Measurements from ENCODE around the gene RFX6.

RFX6 gene

DNA sequence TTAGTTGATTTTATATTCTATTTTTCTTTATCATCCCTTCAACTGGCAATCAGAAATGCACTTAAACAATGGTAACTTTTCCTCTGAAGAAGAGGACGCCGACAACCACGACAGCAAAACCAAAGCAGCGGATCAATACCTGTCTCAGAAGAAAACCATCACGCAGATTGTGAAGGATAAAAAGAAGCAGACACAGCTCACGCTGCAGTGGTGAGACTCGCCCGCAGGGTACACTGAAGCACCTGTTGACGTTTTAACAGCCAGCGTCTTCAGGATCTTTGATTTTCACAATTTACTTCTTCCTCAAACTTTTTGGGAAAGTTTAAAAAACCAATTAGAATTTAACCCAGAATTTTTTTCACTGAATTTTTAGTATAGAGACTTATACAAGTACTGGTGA lies 701 bp downstream of the RFX6 start (continued):
- TF ChIP-seq, protein P1, sequence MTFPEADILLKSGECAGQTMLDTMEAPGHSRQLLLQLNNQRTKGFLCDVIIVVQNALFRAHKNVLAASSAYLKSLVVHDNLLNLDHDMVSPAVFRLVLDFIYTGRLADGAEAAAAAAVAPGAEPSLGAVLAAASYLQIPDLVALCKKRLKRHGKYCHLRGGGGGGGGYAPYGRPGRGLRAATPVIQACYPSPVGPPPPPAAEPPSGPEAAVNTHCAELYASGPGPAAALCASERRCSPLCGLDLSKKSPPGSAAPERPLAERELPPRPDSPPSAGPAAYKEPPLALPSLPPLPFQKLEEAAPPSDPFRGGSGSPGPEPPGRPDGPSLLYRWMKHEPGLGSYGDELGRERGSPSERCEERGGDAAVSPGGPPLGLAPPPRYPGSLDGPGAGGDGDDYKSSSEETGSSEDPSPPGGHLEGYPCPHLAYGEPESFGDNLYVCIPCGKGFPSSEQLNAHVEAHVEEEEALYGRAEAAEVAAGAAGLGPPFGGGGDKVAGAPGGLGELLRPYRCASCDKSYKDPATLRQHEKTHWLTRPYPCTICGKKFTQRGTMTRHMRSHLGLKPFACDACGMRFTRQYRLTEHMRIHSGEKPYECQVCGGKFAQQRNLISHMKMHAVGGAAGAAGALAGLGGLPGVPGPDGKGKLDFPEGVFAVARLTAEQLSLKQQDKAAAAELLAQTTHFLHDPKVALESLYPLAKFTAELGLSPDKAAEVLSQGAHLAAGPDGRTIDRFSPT (tag by site-specific recombination; IDR thresholded peaks at IDR 0.05) = no peak
- TF ChIP-seq GLIS1 (tag by site-specific recombination; IDR thresholded peaks at IDR 0.05) (no peak), ZNF623 (tag by site-specific recombination; IDR thresholded peaks at IDR 0.05) (no peak), KLF8 (tag by site-specific recombination; IDR thresholded peaks at IDR 0.05) (no peak), KLF10 (tag by site-specific recombination; IDR thresholded peaks at IDR 0.05) (no peak), ZBTB1 (tag by site-specific recombination; IDR thresholded peaks at IDR 0.05) (no peak), ZNF600 (tag by site-specific recombination; IDR thresholded peaks at IDR 0.05) (no peak), ZNF768 (tag by site-specific recombination; IDR thresholded peaks at IDR 0.05) (no peak), SCRT1 (tag by site-specific recombination; IDR thresholded peaks at IDR 0.05; ENCODE audit: borderline replicate concordance) (peak; percentile 61), SCRT2 (tag by site-specific recombination; IDR thresholded peaks at IDR 0.05) (peak; percentile 96), ZEB2 (tag by site-specific recombination; IDR thresholded peaks at IDR 0.05) (no peak)
- TF ChIP-seq, protein P2, sequence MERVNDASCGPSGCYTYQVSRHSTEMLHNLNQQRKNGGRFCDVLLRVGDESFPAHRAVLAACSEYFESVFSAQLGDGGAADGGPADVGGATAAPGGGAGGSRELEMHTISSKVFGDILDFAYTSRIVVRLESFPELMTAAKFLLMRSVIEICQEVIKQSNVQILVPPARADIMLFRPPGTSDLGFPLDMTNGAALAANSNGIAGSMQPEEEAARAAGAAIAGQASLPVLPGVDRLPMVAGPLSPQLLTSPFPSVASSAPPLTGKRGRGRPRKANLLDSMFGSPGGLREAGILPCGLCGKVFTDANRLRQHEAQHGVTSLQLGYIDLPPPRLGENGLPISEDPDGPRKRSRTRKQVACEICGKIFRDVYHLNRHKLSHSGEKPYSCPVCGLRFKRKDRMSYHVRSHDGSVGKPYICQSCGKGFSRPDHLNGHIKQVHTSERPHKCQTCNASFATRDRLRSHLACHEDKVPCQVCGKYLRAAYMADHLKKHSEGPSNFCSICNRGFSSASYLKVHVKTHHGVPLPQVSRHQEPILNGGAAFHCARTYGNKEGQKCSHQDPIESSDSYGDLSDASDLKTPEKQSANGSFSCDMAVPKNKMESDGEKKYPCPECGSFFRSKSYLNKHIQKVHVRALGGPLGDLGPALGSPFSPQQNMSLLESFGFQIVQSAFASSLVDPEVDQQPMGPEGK (tag by site-specific recombination; IDR thresholded peaks at IDR 0.05) = no peak
- TF ChIP-seq, protein P3, sequence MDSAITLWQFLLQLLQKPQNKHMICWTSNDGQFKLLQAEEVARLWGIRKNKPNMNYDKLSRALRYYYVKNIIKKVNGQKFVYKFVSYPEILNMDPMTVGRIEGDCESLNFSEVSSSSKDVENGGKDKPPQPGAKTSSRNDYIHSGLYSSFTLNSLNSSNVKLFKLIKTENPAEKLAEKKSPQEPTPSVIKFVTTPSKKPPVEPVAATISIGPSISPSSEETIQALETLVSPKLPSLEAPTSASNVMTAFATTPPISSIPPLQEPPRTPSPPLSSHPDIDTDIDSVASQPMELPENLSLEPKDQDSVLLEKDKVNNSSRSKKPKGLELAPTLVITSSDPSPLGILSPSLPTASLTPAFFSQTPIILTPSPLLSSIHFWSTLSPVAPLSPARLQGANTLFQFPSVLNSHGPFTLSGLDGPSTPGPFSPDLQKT (IDR thresholded peaks at IDR 0.05; ENCODE audit: borderline replicate concordance, low read depth, low read length) = no peak

DNA sequence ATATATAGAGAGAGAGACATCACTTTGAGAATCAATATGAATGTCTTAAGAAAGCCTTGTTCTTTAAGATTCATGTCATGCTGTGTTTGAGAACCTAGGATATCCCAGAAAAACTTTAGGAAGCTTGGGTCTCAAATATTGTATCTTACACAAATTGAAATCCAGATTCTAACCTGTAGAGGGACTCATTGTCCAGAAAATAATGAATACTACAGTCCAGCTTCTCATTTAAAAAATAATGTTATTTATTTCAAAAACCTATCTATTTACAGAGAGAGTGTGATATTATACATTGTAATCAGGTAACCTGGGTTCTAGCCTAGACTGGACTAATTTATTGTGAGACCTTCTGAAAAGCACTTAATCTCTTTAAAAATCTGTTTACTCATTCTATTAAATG lies 4.2 kb downstream of the RFX6 start:
- Histone ChIP-seq H3K27ac (ENCODE audit: extremely low read depth, low read depth, low read length) (no peak overlapping the region), H3K9me3 (ENCODE audit: control insufficient read depth, insufficient read depth, low read depth, low read length) (no peaks in the 10 kb centered on the region), H3K36me3 (ENCODE audit: control insufficient read depth in 2 of 2, insufficient read depth in 1 of 2, low read length in 2 of 2) (no peaks in the 10 kb centered on the region), H3K4me3 (ENCODE audit: low read depth, low read length) (no peak overlapping the region), H3K4me1 (ENCODE audit: control insufficient read depth, insufficient read depth, low read length) (no peaks in the 10 kb centered on the region)
- ChIA-PET POLR2A (no interaction called here), CTCF (interaction anchor here (0.6 to 4.8 kb wide), 28 partner anchors 10 to 1281 kb away, joined by 3 to 106 read pairs (median 4); no protein-coding TSS in a partner anchor)
- TF ChIP-seq ZBTB1 (tag by site-specific recombination; IDR thresholded peaks at IDR 0.05) (no peak), ZNF324 (tag by site-specific recombination; IDR thresholded peaks at IDR 0.05) (no peak), SCRT2 (tag by site-specific recombination; IDR thresholded peaks at IDR 0.05) (no peak), KLF16 (tag by site-specific recombination; IDR thresholded peaks at IDR 0.05) (no peak), ZNF654 (tag by site-specific recombination; IDR thresholded peaks at IDR 0.05; ENCODE audit: low read depth) (peak; percentile 70), ZNF155 (tag by site-specific recombination; IDR thresholded peaks at IDR 0.05) (no peak), ZNF664 (tag by site-specific recombination; IDR thresholded peaks at IDR 0.05) (peak; percentile 83)
- TF ChIP-seq, protein P4, sequence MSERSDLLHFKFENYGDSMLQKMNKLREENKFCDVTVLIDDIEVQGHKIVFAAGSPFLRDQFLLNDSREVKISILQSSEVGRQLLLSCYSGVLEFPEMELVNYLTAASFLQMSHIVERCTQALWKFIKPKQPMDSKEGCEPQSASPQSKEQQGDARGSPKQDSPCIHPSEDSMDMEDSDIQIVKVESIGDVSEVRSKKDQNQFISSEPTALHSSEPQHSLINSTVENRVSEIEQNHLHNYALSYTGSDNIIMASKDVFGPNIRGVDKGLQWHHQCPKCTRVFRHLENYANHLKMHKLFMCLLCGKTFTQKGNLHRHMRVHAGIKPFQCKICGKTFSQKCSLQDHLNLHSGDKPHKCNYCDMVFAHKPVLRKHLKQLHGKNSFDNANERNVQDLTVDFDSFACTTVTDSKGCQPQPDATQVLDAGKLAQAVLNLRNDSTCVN (tag by site-specific recombination; optimal IDR thresholded peaks at IDR 0.05) = no peak
- TF ChIP-seq, protein P5, sequence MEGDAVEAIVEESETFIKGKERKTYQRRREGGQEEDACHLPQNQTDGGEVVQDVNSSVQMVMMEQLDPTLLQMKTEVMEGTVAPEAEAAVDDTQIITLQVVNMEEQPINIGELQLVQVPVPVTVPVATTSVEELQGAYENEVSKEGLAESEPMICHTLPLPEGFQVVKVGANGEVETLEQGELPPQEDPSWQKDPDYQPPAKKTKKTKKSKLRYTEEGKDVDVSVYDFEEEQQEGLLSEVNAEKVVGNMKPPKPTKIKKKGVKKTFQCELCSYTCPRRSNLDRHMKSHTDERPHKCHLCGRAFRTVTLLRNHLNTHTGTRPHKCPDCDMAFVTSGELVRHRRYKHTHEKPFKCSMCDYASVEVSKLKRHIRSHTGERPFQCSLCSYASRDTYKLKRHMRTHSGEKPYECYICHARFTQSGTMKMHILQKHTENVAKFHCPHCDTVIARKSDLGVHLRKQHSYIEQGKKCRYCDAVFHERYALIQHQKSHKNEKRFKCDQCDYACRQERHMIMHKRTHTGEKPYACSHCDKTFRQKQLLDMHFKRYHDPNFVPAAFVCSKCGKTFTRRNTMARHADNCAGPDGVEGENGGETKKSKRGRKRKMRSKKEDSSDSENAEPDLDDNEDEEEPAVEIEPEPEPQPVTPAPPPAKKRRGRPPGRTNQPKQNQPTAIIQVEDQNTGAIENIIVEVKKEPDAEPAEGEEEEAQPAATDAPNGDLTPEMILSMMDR (tag by site-specific recombination; IDR thresholded peaks at IDR 0.05) = peak; percentile 23; the same call in 1 of the 2 replicates

Measured in HEK293 (cell line).